Breast epithelium (tissue), 4 donors: Measurements from ENCODE around the gene NXPH4. TPM values are rescaled to one million over a fixed set of nuclear protein-coding genes. Genes with fewer than 3 reads are reported as not detected.

Source experiments
- DNase-seq, 2 donors: peaks; one replicate each; pipeline ENCODE4 v3.0.0-alpha.2; 2019; ENCODE audit warnings: low spot score in 2 of 2
- H3K27ac ChIP-seq, 2 donors: fragments of 200-600 bp; sonication (generic) in 1 of 2; one replicate each; pipeline ENCODE4 v1.5.1; 2016 to 2019; ENCODE audit warnings: mild to moderate bottlenecking in 1 of 2
- H3K27me3 ChIP-seq, 2 donors: fragments of 200-600 bp; sonication (generic) in 1 of 2; one replicate each; pipeline versions ENCODE4 v1.5.1 to v1.6.0; 2017 to 2019; ENCODE audit warnings: control low read depth in 1 of 2, mild to moderate bottlenecking in 1 of 2
- H3K36me3 ChIP-seq: fragments of 200-600 bp; one replicate; pipeline ENCODE4 v1.5.1; 2019
- H3K4me1 ChIP-seq, 2 donors: fragments of 200-600 bp; sonication (generic); one replicate each; pipeline ENCODE4 v1.5.1; 2016 to 2019; ENCODE audit warnings: control low read depth in 1 of 2
- H3K4me3 ChIP-seq, 3 donors: fragments of 200-600 bp; sonication (generic); 1 replicate in 2 of 3; 2 replicates in 1 of 3; pipeline ENCODE4 v1.5.1; 2016 to 2019; ENCODE audit warnings: mild to moderate bottlenecking in 3 of 3, moderate library complexity in 2 of 3
- H3K9me3 ChIP-seq, 2 donors: fragments of 200-600 bp; sonication (generic) in 1 of 2; one replicate each; pipeline ENCODE4 v1.5.1; 2016 to 2019; ENCODE audit warnings: control low read depth in 1 of 2
- POLR2A ChIP-seq: fragments of 450-650 bp; IDR thresholded peaks from one replicate; pipeline ENCODE4 v1.6.1; 2016; ENCODE audit warnings: antibody characterized with exemption, mild to moderate bottlenecking, moderate library complexity
- POLR2AphosphoS5 ChIP-seq, 3 donors: sonication (generic); formaldehyde crosslinking; IDR thresholded peaks; one replicate each; pipeline ENCODE4 v1.6.1; 2017; ENCODE audit warnings: antibody characterized with exemption in 3 of 3
- intact Hi-C: fragments of 100-400 bp; cut with DNase I; formaldehyde crosslinking; loops from one replicate; pipeline ENCODE4 v1.15.1; 2023; ENCODE audit warnings: low total_unique reads
- total RNA-seq, 3 donors: library from RNA; depleted of rRNA; stranded (reverse); fragments of >200 nt; gene quantifications; one replicate each; pipeline ENCODE4 v1.1.0, GENCODE V29; 2016
- TF ChIP-seq, protein P1 (sequence below), 3 donors: fragments of 450-650 bp; IDR thresholded peaks; one replicate each; pipeline ENCODE4 v1.5.1; 2016 to 2017; ENCODE audit warnings: antibody characterized with exemption in 3 of 3, mild to moderate bottlenecking in 3 of 3, moderate library complexity in 3 of 3

Gene NXPH4
- total RNA-seq, 3 donors from 2014 or later, result 0.33 TPM; not detected in 2

DNA sequence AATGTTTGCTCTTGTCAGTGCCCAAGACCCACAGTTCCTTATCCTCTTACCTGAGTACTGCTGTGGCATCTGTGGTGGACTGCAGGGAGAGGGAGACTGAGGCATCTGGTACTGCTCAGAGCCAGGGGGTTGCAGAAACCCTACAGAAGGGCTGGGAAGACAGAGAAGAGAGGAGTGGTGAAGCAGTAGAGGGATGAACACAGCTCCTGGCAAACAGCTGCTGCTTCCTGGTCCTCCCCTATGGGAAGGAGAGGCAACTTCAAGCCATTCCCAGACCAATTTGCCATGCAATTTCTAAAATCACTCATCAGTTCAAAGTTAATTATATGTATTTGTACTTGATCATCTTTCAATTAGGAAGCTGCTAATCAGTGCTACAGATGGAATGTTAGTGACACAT lies 50.1 kb downstream of the NXPH4 start:
- intact Hi-C loops, result no loop called here
- Histone ChIP-seq H3K27me3 (no peaks in the 10 kb centered on the region), H3K4me1 (no peaks in the 10 kb centered on the region), H3K36me3 (no peaks in the 10 kb centered on the region), H3K27ac (no peak overlapping the region), H3K4me3 (no peak overlapping the region), H3K9me3 (no peaks in the 10 kb centered on the region)
- no peak for DNase-seq
- TF ChIP-seq, protein P1, sequence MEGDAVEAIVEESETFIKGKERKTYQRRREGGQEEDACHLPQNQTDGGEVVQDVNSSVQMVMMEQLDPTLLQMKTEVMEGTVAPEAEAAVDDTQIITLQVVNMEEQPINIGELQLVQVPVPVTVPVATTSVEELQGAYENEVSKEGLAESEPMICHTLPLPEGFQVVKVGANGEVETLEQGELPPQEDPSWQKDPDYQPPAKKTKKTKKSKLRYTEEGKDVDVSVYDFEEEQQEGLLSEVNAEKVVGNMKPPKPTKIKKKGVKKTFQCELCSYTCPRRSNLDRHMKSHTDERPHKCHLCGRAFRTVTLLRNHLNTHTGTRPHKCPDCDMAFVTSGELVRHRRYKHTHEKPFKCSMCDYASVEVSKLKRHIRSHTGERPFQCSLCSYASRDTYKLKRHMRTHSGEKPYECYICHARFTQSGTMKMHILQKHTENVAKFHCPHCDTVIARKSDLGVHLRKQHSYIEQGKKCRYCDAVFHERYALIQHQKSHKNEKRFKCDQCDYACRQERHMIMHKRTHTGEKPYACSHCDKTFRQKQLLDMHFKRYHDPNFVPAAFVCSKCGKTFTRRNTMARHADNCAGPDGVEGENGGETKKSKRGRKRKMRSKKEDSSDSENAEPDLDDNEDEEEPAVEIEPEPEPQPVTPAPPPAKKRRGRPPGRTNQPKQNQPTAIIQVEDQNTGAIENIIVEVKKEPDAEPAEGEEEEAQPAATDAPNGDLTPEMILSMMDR (IDR thresholded peaks at IDR 0.05), result no peak
- TF ChIP-seq POLR2A (no peak), POLR2AphosphoS5 (IDR thresholded peaks at IDR 0.05) (no peak)

DNA sequence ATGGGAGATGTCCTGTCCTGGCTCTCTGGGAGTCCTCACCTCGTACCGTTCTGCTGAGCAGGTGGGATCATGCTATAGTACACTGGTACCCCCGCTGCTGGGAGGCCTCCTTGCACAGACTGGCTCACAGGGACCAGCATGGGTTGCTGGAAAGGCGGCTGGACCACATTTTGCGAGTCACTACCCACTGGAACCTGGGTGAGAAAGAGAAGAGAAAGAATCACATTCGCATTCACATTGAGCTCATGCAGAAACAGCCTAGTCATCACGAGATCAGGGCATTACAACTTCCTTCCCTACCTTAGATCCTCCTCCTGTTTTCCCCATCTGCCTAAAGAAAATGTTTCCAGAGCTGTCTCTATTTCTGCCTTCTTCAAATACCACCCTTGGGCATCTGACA lies 51.7 kb downstream of the NXPH4 start:
- no peaks in the 10 kb centered on the region for H3K27me3 ChIP-seq
- intact Hi-C loops, result no loop called here
- H3K4me1 ChIP-seq, result no peaks in the 10 kb centered on the region
- TF ChIP-seq, protein P1 (IDR thresholded peaks at IDR 0.05), result no peak
- TF ChIP-seq POLR2A (no peak), POLR2AphosphoS5 (IDR thresholded peaks at IDR 0.05) (no peak)
- no peaks in the 10 kb centered on the region for H3K9me3 ChIP-seq
- H3K27ac ChIP-seq, result no peak overlapping the region
- H3K4me3 ChIP-seq, result no peak overlapping the region
- DNase-seq, result no peak
- no peaks in the 10 kb centered on the region for H3K36me3 ChIP-seq

GRCh38 chr12:57270966-57271470 lies 54.4 kb downstream of the NXPH4 start:
- Histone ChIP-seq H3K27me3 (no peaks in the 10 kb centered on the region), H3K9me3 (no peaks in the 10 kb centered on the region), H3K36me3 (no peaks in the 10 kb centered on the region), H3K4me3 (no peak overlapping the region), H3K4me1 (no peaks in the 10 kb centered on the region), H3K27ac (no peak overlapping the region)
- no peak for TF ChIP-seq POLR2A
- TF ChIP-seq POLR2AphosphoS5 (IDR thresholded peaks at IDR 0.05), result no peak
- TF ChIP-seq, protein P1 (IDR thresholded peaks at IDR 0.05), result no peak
- intact Hi-C loops, result no loop called here
- DNase-seq, result no peak

GRCh38 chr12:57272337-57273151 lies 56.0 kb downstream of the NXPH4 start:
- intact Hi-C loops, result no loop called here
- Histone ChIP-seq H3K9me3 (no peaks in the 10 kb centered on the region), H3K4me3 (no peak overlapping the region), H3K27me3 (no peaks in the 10 kb centered on the region), H3K27ac (no peak overlapping the region), H3K36me3 (no peaks in the 10 kb centered on the region), H3K4me1 (no peaks in the 10 kb centered on the region)
- TF ChIP-seq, protein P1 (IDR thresholded peaks at IDR 0.05), result no peak
- TF ChIP-seq POLR2AphosphoS5 (IDR thresholded peaks at IDR 0.05) (no peak), POLR2A (no peak)
- no peak for DNase-seq

GRCh38 chr12:57273516-57273915 lies 56.9 kb downstream of the NXPH4 start:
- Histone ChIP-seq H3K9me3 (no peaks in the 10 kb centered on the region), H3K27me3 (no peaks in the 10 kb centered on the region), H3K4me3 (no peak overlapping the region), H3K4me1 (no peaks in the 10 kb centered on the region), H3K36me3 (no peaks in the 10 kb centered on the region), H3K27ac (no peak overlapping the region)
- DNase-seq, result no peak
- intact Hi-C loops, result no loop called here
- TF ChIP-seq POLR2A, result no peak
- no peak for TF ChIP-seq POLR2AphosphoS5 (IDR thresholded peaks at IDR 0.05)
- TF ChIP-seq, protein P1 (IDR thresholded peaks at IDR 0.05), result no peak
